GM23338 (cell line): ENCODE data around the gene TLX3. TPM values are rescaled to one million over a fixed set of nuclear protein-coding genes. Genes with fewer than 3 reads are reported as not detected.

Source experiments
- ATAC-seq: fragments of 200-7000 bp; cut with Tn5 transposase; 3 replicates; pipeline ENCODE4 v1.9.1; 2020
- DNase-seq: peaks from one replicate; pipeline ENCODE4 v3.0.0-alpha.2; 2015; ENCODE audit warnings: low spot score
- H2AFZ ChIP-seq: fragments of 200-600 bp; sonication (generic); 2 replicates; pipeline ENCODE4 v1.8.0; 2016; ENCODE audit warnings: antibody characterized with exemption, mild to moderate bottlenecking, moderate library complexity
- H3F3A ChIP-seq: fragments of 200-600 bp; sonication (generic); replicated peaks from 2 replicates; pipeline ENCODE4 v1.8.0; 2017; ENCODE audit warnings: antibody characterized with exemption, mixed run types, low read depth
- H3K27ac ChIP-seq: fragments of 200-600 bp; sonication (generic); 2 replicates; pipeline ENCODE4 v1.6.1; 2016; ENCODE audit warnings: low read depth
- H3K27me3 ChIP-seq: fragments of 200-600 bp; sonication (generic); 2 replicates; pipeline ENCODE4 v1.8.0; 2016; ENCODE audit warnings: mild to moderate bottlenecking, mixed run types, moderate library complexity; ENCODE audit not compliant: insufficient read depth
- H3K36me3 ChIP-seq: fragments of 200-600 bp; sonication (generic); 2 replicates; pipeline ENCODE4 v1.8.0; 2016; ENCODE audit warnings: mild to moderate bottlenecking; ENCODE audit not compliant: insufficient read depth
- H3K4me1 ChIP-seq: fragments of 200-600 bp; sonication (generic); 2 replicates; pipeline ENCODE4 v1.8.0; 2016; ENCODE audit warnings: mild to moderate bottlenecking, moderate library complexity; ENCODE audit not compliant: insufficient read depth
- H3K4me2 ChIP-seq: fragments of 200-600 bp; sonication (generic); 2 replicates; pipeline ENCODE4 v1.7.1; 2017; ENCODE audit warnings: mixed run types
- H3K4me3 ChIP-seq: fragments of 200-600 bp; sonication (generic); 2 replicates; pipeline ENCODE4 v1.6.1; 2016; ENCODE audit warnings: mixed run types
- H3K79me2 ChIP-seq: fragments of 200-600 bp; sonication (generic); replicated peaks from 2 replicates; pipeline ENCODE4 v1.8.0; 2017; ENCODE audit warnings: mild to moderate bottlenecking; ENCODE audit not compliant: insufficient read depth
- H3K9me2 ChIP-seq: fragments of 200-600 bp; sonication (generic); 2 replicates; pipeline ENCODE4 v1.8.0; 2017; ENCODE audit not compliant: insufficient read depth
- H4K20me1 ChIP-seq: fragments of 200-600 bp; sonication (generic); replicated peaks from 2 replicates; pipeline ENCODE4 v1.8.0; 2017; ENCODE audit warnings: mild to moderate bottlenecking; ENCODE audit not compliant: insufficient read depth
- H3K27ac Mint-ChIP-seq: 2 replicates; pipeline ENCODE4 v1.8.0; 2020; ENCODE audit warnings: inconsistent platforms, mild to moderate bottlenecking, moderate library complexity, mixed read lengths
- H3K27me3 Mint-ChIP-seq: 3 replicates; pipeline ENCODE4 v1.8.0; 2022; ENCODE audit warnings: low read depth, mild to moderate bottlenecking, moderate library complexity, mixed read lengths, inconsistent platforms; ENCODE audit not compliant: insufficient read depth, poor library complexity
- H3K36me3 Mint-ChIP-seq: 3 replicates; pipeline ENCODE4 v1.8.0; 2021; ENCODE audit warnings: low read depth, mild to moderate bottlenecking, inconsistent platforms, moderate library complexity, mixed read lengths
- H3K4me1 Mint-ChIP-seq: 3 replicates; pipeline ENCODE4 v1.8.0; 2020; ENCODE audit warnings: mild to moderate bottlenecking, inconsistent platforms, mixed read lengths
- H3K4me3 Mint-ChIP-seq: 3 replicates; pipeline ENCODE4 v1.8.0; 2021; ENCODE audit warnings: moderate library complexity, mild to moderate bottlenecking, inconsistent platforms, mixed read lengths
- H3K9me3 Mint-ChIP-seq: 3 replicates; pipeline ENCODE4 v1.8.0; 2020; ENCODE audit warnings: moderate library complexity, mild to moderate bottlenecking, inconsistent platforms, mixed read lengths
- CREB1 ChIP-seq: fragments of 250-450 bp; sonication (Bioruptor Pico); IDR thresholded peaks from 2 replicates; pipeline ENCODE4 v1.5.0; 2020; ENCODE audit warnings: low read depth, mild to moderate bottlenecking, moderate library complexity
- EZH2 ChIP-seq: fragments of 200-600 bp; sonication (generic); IDR thresholded peaks from one replicate; pipeline ENCODE4 v1.8.0; 2017; ENCODE audit warnings: antibody characterized with exemption, mild to moderate bottlenecking, low read depth; ENCODE audit not compliant: unreplicated experiment
- EZH2phosphoT487 ChIP-seq: fragments of 200-600 bp; sonication (generic); IDR thresholded peaks from one replicate; pipeline ENCODE4 v1.8.1; 2018; ENCODE audit warnings: antibody characterized with exemption; ENCODE audit not compliant: unreplicated experiment
- JUNB ChIP-seq: IDR thresholded peaks from one replicate; pipeline ENCODE4 v1.6.1; 2016; ENCODE audit warnings: antibody characterized with exemption; ENCODE audit not compliant: unreplicated experiment
- NANOG ChIP-seq: IDR thresholded peaks from 2 replicates; pipeline ENCODE4 v1.6.1; 2016; ENCODE audit warnings: antibody characterized with exemption, borderline replicate concordance
- POLR2AphosphoS5 ChIP-seq: IDR thresholded peaks from 2 replicates; pipeline ENCODE4 v1.6.1; 2016; ENCODE audit warnings: antibody characterized with exemption, low read depth
- STAT1 ChIP-seq: IDR thresholded peaks from one replicate; pipeline ENCODE4 v1.6.1; 2016; ENCODE audit warnings: antibody characterized with exemption; ENCODE audit not compliant: unreplicated experiment
- ZNF331 ChIP-seq: fragments of 250-450 bp; sonication (Bioruptor Pico); IDR thresholded peaks from 2 replicates; pipeline ENCODE4 v1.5.0; 2020; ENCODE audit warnings: low read depth, mild to moderate bottlenecking, moderate library complexity
- polyA plus RNA-seq: library from polyadenylated mRNA; unstranded; fragments of >200 nt; fragmentation: Nextera tagmentation; extraction: Ambion mirVana; gene quantifications from 2 replicates; pipeline ENCODE4 v1.2.1, GENCODE V29; 2016
- total RNA-seq: library from RNA; depleted of rRNA; stranded (reverse); fragments of >200 nt; shearing (Covaris generic); gene quantifications from 2 replicates; pipeline ENCODE4 v1.2.3, GENCODE V29; 2014
- TF ChIP-seq, protein P1 (sequence below): IDR thresholded peaks from 2 replicates; pipeline ENCODE4 v1.6.1; 2016; ENCODE audit warnings: antibody characterized with exemption
- TF ChIP-seq, protein P2 (sequence below), 2 experiments: fragments of 200-600 bp in 1 of 2; sonication (generic) in 1 of 2; conservative IDR thresholded peaks; 2 replicates each; pipeline versions ENCODE4 v1.5.1 to v1.6.1; 2016 to 2017; ENCODE audit warnings: antibody characterized with exemption in 2 of 2, low read depth in 2 of 2, mild to moderate bottlenecking in 2 of 2, moderate library complexity in 1 of 2
- TF ChIP-seq, protein P3 (sequence below): IDR thresholded peaks from one replicate; pipeline ENCODE4 v1.6.1; 2018; ENCODE audit warnings: antibody characterized with exemption; ENCODE audit not compliant: unreplicated experiment
- TF ChIP-seq, protein P4 (sequence below): fragments of 250-450 bp; sonication (Bioruptor Pico); IDR thresholded peaks from 2 replicates; pipeline ENCODE4 v1.5.0; 2020; ENCODE audit warnings: mild to moderate bottlenecking, moderate library complexity

TLX3 gene
- total and polyA plus RNA-seq, 2 experiments from 2014 or later = 0.83 TPM; not detected in 1

DNA sequence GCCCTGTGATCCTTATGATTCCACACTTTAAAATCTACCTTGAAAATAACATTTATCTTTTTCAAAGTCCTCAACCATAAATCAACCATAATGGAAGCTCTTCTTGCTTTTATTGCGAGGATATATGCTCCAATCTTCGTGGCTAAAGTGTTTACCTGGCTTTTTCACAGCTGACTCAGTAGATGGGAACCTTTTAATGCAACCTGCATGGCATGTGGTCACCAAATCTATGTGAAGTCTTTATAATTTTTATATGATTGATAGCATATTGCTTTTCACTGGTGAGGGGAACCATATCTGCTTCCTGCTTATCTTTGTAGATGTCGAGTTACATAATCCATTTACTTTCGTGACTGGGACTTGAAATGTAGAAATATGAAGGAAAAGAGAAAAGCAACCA is 47.1 kb upstream of the TLX3 start (continued):
- TF ChIP-seq, protein P1, sequence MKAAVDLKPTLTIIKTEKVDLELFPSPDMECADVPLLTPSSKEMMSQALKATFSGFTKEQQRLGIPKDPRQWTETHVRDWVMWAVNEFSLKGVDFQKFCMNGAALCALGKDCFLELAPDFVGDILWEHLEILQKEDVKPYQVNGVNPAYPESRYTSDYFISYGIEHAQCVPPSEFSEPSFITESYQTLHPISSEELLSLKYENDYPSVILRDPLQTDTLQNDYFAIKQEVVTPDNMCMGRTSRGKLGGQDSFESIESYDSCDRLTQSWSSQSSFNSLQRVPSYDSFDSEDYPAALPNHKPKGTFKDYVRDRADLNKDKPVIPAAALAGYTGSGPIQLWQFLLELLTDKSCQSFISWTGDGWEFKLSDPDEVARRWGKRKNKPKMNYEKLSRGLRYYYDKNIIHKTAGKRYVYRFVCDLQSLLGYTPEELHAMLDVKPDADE = no peak
- no peak for TF ChIP-seq EZH2phosphoT487

DNA sequence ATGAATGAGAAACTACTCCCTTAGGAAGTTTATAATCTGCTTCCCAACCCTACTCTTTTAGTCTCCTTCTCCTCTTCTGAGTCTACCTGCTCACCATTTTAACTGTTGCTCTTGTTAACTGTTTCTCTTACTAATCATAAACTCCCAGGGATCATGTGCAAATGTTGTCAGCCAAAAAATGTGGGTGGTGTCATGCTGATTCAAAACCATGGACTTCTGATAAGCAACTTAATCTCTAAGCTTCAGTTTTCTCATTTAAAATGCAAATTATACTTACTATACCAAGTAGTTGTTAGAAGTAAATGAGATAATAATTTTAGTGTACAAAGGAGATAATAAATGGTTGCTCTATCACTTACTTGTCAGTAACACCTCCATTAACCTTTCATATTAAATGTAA is 45.9 kb upstream of the TLX3 start:
- Histone ChIP-seq H3K27ac (no peak overlapping the region), H3K36me3 (no peaks in the 10 kb centered on the region), H3K4me2 (no peak overlapping the region), H3K4me3 (no peak overlapping the region), H4K20me1 (peaks cover 4% of the 10 kb centered on the region; the same call in 1 of the 2 replicates), H3F3A (no peaks in the 10 kb centered on the region), H3K4me1 (no peaks in the 10 kb centered on the region), H3K79me2 (no peaks in the 10 kb centered on the region), H2AFZ (no peak overlapping the region), H3K9me2 (no peaks in the 10 kb centered on the region), H3K27me3 (no peaks in the 10 kb centered on the region)
- ATAC-seq (no peak), DNase-seq (no peak)
- H3K4me3 Mint-ChIP-seq = no peak overlapping the region
- no peaks in the 10 kb centered on the region for H3K9me3 Mint-ChIP-seq
- no peak overlapping the region for H3K27ac Mint-ChIP-seq
- H3K27me3 Mint-ChIP-seq = no peaks in the 10 kb centered on the region
- H3K36me3 Mint-ChIP-seq = no peaks in the 10 kb centered on the region
- H3K4me1 Mint-ChIP-seq = no peaks in the 10 kb centered on the region; the same call in 2 of the 3 replicates
- TF ChIP-seq, protein P2, sequence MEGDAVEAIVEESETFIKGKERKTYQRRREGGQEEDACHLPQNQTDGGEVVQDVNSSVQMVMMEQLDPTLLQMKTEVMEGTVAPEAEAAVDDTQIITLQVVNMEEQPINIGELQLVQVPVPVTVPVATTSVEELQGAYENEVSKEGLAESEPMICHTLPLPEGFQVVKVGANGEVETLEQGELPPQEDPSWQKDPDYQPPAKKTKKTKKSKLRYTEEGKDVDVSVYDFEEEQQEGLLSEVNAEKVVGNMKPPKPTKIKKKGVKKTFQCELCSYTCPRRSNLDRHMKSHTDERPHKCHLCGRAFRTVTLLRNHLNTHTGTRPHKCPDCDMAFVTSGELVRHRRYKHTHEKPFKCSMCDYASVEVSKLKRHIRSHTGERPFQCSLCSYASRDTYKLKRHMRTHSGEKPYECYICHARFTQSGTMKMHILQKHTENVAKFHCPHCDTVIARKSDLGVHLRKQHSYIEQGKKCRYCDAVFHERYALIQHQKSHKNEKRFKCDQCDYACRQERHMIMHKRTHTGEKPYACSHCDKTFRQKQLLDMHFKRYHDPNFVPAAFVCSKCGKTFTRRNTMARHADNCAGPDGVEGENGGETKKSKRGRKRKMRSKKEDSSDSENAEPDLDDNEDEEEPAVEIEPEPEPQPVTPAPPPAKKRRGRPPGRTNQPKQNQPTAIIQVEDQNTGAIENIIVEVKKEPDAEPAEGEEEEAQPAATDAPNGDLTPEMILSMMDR (conservative IDR thresholded peaks at IDR 0.05; ENCODE audit: low read depth in 2 of 2) = no peak
- TF ChIP-seq NANOG (no peak), POLR2AphosphoS5 (no peak), STAT1 (no peak), EZH2 (no peak), EZH2phosphoT487 (no peak), CREB1 (CRISPR knock-in tag) (no peak), JUNB (no peak), ZNF331 (CRISPR knock-in tag) (no peak)
- TF ChIP-seq, protein P1 = no peak
- TF ChIP-seq, protein P3, sequence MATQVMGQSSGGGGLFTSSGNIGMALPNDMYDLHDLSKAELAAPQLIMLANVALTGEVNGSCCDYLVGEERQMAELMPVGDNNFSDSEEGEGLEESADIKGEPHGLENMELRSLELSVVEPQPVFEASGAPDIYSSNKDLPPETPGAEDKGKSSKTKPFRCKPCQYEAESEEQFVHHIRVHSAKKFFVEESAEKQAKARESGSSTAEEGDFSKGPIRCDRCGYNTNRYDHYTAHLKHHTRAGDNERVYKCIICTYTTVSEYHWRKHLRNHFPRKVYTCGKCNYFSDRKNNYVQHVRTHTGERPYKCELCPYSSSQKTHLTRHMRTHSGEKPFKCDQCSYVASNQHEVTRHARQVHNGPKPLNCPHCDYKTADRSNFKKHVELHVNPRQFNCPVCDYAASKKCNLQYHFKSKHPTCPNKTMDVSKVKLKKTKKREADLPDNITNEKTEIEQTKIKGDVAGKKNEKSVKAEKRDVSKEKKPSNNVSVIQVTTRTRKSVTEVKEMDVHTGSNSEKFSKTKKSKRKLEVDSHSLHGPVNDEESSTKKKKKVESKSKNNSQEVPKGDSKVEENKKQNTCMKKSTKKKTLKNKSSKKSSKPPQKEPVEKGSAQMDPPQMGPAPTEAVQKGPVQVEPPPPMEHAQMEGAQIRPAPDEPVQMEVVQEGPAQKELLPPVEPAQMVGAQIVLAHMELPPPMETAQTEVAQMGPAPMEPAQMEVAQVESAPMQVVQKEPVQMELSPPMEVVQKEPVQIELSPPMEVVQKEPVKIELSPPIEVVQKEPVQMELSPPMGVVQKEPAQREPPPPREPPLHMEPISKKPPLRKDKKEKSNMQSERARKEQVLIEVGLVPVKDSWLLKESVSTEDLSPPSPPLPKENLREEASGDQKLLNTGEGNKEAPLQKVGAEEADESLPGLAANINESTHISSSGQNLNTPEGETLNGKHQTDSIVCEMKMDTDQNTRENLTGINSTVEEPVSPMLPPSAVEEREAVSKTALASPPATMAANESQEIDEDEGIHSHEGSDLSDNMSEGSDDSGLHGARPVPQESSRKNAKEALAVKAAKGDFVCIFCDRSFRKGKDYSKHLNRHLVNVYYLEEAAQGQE = no peak
- TF ChIP-seq, protein P4, sequence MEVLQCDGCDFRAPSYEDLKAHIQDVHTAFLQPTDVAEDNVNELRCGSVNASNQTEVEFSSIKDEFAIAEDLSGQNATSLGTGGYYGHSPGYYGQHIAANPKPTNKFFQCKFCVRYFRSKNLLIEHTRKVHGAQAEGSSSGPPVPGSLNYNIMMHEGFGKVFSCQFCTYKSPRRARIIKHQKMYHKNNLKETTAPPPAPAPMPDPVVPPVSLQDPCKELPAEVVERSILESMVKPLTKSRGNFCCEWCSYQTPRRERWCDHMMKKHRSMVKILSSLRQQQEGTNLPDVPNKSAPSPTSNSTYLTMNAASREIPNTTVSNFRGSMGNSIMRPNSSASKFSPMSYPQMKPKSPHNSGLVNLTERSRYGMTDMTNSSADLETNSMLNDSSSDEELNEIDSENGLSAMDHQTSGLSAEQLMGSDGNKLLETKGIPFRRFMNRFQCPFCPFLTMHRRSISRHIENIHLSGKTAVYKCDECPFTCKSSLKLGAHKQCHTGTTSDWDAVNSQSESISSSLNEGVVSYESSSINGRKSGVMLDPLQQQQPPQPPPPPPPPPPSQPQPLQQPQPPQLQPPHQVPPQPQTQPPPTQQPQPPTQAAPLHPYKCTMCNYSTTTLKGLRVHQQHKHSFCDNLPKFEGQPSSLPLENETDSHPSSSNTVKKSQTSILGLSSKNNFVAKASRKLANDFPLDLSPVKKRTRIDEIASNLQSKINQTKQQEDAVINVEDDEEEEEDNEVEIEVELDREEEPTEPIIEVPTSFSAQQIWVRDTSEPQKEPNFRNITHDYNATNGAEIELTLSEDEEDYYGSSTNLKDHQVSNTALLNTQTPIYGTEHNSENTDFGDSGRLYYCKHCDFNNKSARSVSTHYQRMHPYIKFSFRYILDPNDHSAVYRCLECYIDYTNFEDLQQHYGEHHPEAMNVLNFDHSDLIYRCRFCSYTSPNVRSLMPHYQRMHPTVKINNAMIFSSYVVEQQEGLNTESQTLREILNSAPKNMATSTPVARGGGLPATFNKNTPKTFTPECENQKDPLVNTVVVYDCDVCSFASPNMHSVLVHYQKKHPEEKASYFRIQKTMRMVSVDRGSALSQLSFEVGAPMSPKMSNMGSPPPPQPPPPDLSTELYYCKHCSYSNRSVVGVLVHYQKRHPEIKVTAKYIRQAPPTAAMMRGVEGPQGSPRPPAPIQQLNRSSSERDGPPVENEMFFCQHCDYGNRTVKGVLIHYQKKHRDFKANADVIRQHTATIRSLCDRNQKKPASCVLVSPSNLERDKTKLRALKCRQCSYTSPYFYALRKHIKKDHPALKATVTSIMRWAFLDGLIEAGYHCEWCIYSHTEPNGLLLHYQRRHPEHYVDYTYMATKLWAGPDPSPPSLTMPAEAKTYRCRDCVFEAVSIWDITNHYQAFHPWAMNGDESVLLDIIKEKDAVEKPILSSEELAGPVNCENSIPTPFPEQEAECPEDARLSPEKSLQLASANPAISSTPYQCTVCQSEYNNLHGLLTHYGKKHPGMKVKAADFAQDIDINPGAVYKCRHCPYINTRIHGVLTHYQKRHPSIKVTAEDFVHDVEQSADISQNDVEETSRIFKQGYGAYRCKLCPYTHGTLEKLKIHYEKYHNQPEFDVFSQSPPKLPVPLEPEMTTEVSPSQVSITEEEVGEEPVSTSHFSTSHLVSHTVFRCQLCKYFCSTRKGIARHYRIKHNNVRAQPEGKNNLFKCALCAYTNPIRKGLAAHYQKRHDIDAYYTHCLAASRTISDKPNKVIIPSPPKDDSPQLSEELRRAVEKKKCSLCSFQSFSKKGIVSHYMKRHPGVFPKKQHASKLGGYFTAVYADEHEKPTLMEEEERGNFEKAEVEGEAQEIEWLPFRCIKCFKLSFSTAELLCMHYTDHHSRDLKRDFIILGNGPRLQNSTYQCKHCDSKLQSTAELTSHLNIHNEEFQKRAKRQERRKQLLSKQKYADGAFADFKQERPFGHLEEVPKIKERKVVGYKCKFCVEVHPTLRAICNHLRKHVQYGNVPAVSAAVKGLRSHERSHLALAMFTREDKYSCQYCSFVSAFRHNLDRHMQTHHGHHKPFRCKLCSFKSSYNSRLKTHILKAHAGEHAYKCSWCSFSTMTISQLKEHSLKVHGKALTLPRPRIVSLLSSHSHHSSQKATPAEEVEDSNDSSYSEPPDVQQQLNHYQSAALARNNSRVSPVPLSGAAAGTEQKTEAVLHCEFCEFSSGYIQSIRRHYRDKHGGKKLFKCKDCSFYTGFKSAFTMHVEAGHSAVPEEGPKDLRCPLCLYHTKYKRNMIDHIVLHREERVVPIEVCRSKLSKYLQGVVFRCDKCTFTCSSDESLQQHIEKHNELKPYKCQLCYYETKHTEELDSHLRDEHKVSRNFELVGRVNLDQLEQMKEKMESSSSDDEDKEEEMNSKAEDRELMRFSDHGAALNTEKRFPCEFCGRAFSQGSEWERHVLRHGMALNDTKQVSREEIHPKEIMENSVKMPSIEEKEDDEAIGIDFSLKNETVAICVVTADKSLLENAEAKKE (CRISPR knock-in tag) = no peak
